Hepatocyte (in vitro differentiated cells): ENCODE measurements around the gene FGFR4. TPM values are rescaled to one million over a fixed set of nuclear protein-coding genes. Genes with fewer than 3 reads are reported as not detected.

Experiments
- DNase-seq: peaks from one replicate; pipeline ENCODE4 v3.0.0-alpha.2; 2016; ENCODE audit warnings: low spot score
- H2AFZ ChIP-seq: fragments of 200-600 bp; sonication (generic); 2 replicates; pipeline ENCODE4 v1.6.0; 2016; ENCODE audit warnings: antibody characterized with exemption, mild to moderate bottlenecking
- H3K27ac ChIP-seq: fragments of 200-600 bp; sonication (generic); 2 replicates; pipeline ENCODE4 v1.5.1; 2016; ENCODE audit warnings: mild to moderate bottlenecking
- H3K27me3 ChIP-seq: fragments of 200-600 bp; sonication (generic); 2 replicates; pipeline ENCODE4 v1.6.1; 2016
- H3K36me3 ChIP-seq: fragments of 200-600 bp; sonication (generic); replicated peaks from 2 replicates; pipeline ENCODE4 v1.5.1; 2016; ENCODE audit warnings: low read depth; ENCODE audit not compliant: insufficient read depth
- H3K4me1 ChIP-seq: fragments of 200-600 bp; sonication (generic); 2 replicates; pipeline ENCODE4 v1.5.1; 2016; ENCODE audit warnings: mild to moderate bottlenecking, moderate library complexity; ENCODE audit not compliant: insufficient read depth
- H3K4me2 ChIP-seq: fragments of 200-600 bp; sonication (generic); 2 replicates; pipeline ENCODE4 v1.6.0; 2016
- H3K4me3 ChIP-seq: fragments of 200-600 bp; sonication (generic); 2 replicates; pipeline ENCODE4 v1.5.1; 2016; ENCODE audit warnings: mild to moderate bottlenecking
- H3K79me2 ChIP-seq: fragments of 200-600 bp; sonication (generic); 2 replicates; pipeline ENCODE4 v1.6.0; 2017; ENCODE audit warnings: mild to moderate bottlenecking
- H3K9me2 ChIP-seq: fragments of 200-600 bp; sonication (generic); replicated peaks from 2 replicates; pipeline ENCODE4 v1.6.0; 2017; ENCODE audit warnings: mild to moderate bottlenecking; ENCODE audit not compliant: insufficient read depth
- H3K9me3 ChIP-seq: fragments of 200-600 bp; sonication (generic); 2 replicates; pipeline ENCODE4 v1.5.1; 2016; ENCODE audit warnings: low read depth, mild to moderate bottlenecking
- H4K20me1 ChIP-seq: fragments of 200-600 bp; sonication (generic); 2 replicates; pipeline ENCODE4 v1.6.0; 2016; ENCODE audit warnings: mild to moderate bottlenecking; ENCODE audit not compliant: insufficient read depth, poor library complexity, severe bottlenecking
- EZH2 ChIP-seq: fragments of 200-600 bp; sonication (generic); IDR thresholded peaks from 2 replicates; pipeline ENCODE4 v1.6.1; 2016; ENCODE audit warnings: antibody characterized with exemption, mild to moderate bottlenecking, borderline replicate concordance
- EZH2phosphoT487 ChIP-seq: fragments of 200-600 bp; sonication (generic); IDR thresholded peaks from one replicate; pipeline ENCODE4 v1.6.1; 2018; ENCODE audit warnings: antibody characterized with exemption, mild to moderate bottlenecking, low read depth, moderate library complexity; ENCODE audit not compliant: unreplicated experiment, severe bottlenecking
- WGBS: methylation state at CpG from one replicate; pipeline ENCODE4 v1.1.6; 2016; ENCODE audit warnings: low lambda C conversion rate; ENCODE audit errors: missing lambda C conversion rate; 5-methylcytosine and 5-hydroxymethylcytosine counted together
- polyA plus RNA-seq: library from polyadenylated mRNA; unstranded; fragments of >200 nt; fragmentation: Nextera tagmentation; extraction: Ambion mirVana; gene quantifications from 2 replicates; pipeline ENCODE4 v1.2.1, GENCODE V29; 2016
- total RNA-seq: library from RNA; depleted of rRNA; stranded (reverse); fragments of >200 nt; gene quantifications from 2 replicates; pipeline ENCODE4 v1.2.3, GENCODE V29; 2014
- TF ChIP-seq, protein P1 (sequence below): fragments of 200-600 bp; sonication (generic); IDR thresholded peaks from 2 replicates; pipeline ENCODE4 v1.5.1; 2016; ENCODE audit warnings: antibody characterized with exemption, mild to moderate bottlenecking; ENCODE audit not compliant: poor library complexity

Gene FGFR4
- total and polyA plus RNA-seq, 2 experiments from 2014 or later = 94.3 to 121 TPM

GRCh38 chr5:177084175-177084574 lies 2.5 kb upstream of the FGFR4 start:
- H3K27me3 ChIP-seq = no peaks in the 10 kb centered on the region
- no peaks in the 10 kb centered on the region for H3K9me3 ChIP-seq
- no peak overlapping the region for H2AFZ ChIP-seq
- TF ChIP-seq EZH2phosphoT487 = no peak
- TF ChIP-seq EZH2 = no peak
- TF ChIP-seq, protein P1, sequence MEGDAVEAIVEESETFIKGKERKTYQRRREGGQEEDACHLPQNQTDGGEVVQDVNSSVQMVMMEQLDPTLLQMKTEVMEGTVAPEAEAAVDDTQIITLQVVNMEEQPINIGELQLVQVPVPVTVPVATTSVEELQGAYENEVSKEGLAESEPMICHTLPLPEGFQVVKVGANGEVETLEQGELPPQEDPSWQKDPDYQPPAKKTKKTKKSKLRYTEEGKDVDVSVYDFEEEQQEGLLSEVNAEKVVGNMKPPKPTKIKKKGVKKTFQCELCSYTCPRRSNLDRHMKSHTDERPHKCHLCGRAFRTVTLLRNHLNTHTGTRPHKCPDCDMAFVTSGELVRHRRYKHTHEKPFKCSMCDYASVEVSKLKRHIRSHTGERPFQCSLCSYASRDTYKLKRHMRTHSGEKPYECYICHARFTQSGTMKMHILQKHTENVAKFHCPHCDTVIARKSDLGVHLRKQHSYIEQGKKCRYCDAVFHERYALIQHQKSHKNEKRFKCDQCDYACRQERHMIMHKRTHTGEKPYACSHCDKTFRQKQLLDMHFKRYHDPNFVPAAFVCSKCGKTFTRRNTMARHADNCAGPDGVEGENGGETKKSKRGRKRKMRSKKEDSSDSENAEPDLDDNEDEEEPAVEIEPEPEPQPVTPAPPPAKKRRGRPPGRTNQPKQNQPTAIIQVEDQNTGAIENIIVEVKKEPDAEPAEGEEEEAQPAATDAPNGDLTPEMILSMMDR = no peak
- DNase-seq = no peak
- no peak overlapping the region for H3K4me2 ChIP-seq
- H3K9me2 ChIP-seq = no peaks in the 10 kb centered on the region
- H3K79me2 ChIP-seq = peaks cover 16% of the 10 kb centered on the region
- no peaks in the 10 kb centered on the region for H3K36me3 ChIP-seq
- peak overlapping the region; percentile 49 for H3K27ac ChIP-seq
- no peak overlapping the region for H3K4me3 ChIP-seq
- H3K4me1 ChIP-seq = peaks cover 12% of the 10 kb centered on the region
- 55% methylated on average over 4 of the region's 4 CpGs for WGBS
- H4K20me1 ChIP-seq = no peaks in the 10 kb centered on the region

GRCh38 chr5:177085985-177086653 lies 596 bp upstream of the FGFR4 start:
- TF ChIP-seq EZH2phosphoT487 = no peak
- TF ChIP-seq EZH2 = no peak
- TF ChIP-seq, protein P1 = no peak
- peak overlapping the region; percentile 93 for H3K27ac ChIP-seq
- H2AFZ ChIP-seq = peak overlapping the region; percentile 4
- H3K9me3 ChIP-seq = no peaks in the 10 kb centered on the region
- no peaks in the 10 kb centered on the region for H3K9me2 ChIP-seq
- DNase-seq = no peak
- H3K4me3 ChIP-seq = no peak overlapping the region
- no peaks in the 10 kb centered on the region for H4K20me1 ChIP-seq
- WGBS = 59% methylated on average over 11 of the region's 13 CpGs
- H3K4me2 ChIP-seq = peak overlapping the region; percentile 85
- no peaks in the 10 kb centered on the region for H3K36me3 ChIP-seq
- H3K27me3 ChIP-seq = no peaks in the 10 kb centered on the region
- H3K4me1 ChIP-seq = peaks cover 17% of the 10 kb centered on the region
- peaks cover 23% of the 10 kb centered on the region for H3K79me2 ChIP-seq

DNA sequence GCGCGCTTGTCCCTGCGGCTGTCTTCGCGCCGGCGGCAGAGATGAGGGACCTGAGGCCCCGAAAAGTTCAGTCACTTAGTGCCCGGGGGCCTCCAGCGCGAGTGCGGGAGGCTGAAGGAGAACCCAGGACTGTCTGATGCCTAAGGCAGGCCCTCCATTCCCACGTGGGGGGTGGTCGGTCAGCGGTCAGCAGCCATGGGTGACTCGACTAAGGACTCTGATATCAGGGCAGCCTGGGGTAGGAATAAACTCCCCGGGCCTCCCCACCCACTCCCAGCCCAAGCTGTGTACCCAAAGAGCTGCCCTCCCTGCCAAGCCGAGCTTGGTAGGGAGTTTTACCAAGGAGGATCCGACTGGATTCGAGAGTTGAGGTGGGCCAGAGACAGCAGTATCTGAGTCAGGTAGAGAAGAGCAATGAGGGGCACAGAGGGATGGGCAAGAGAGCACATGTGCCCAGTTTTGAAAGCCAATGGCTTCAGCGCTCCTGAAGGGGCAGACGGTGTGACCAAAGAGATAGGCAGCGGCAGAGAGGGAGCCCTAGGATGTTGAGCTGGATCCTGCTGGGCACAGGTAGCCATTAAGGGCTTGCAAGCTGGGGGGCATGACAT lies 787 bp downstream of the FGFR4 start:
- Histone ChIP-seq H3K27me3 (no peaks in the 10 kb centered on the region), H3K4me1 (peaks cover 17% of the 10 kb centered on the region), H3K36me3 (no peaks in the 10 kb centered on the region), H3K27ac (peak overlapping the region; percentile 97), H3K9me3 (no peaks in the 10 kb centered on the region), H3K9me2 (no peaks in the 10 kb centered on the region), H3K79me2 (peaks cover 23% of the 10 kb centered on the region), H3K4me2 (peak overlapping the region; percentile 85), H3K4me3 (peak overlapping the region; percentile 77), H4K20me1 (no peaks in the 10 kb centered on the region), H2AFZ (peak overlapping the region; percentile 47)
- no peak for DNase-seq
- no peak for TF ChIP-seq EZH2
- TF ChIP-seq, protein P1 = no peak
- TF ChIP-seq EZH2phosphoT487 = no peak
- 24% methylated on average over 23 of the region's 23 CpGs for WGBS
